ENCODE measurements around the gene YBX2. TPM values are rescaled to one million over a fixed set of nuclear protein-coding genes. Genes with fewer than 3 reads are reported as not detected.

Gene YBX2
- total RNA-seq, 1 experiment from 2014 or later: 0.65 TPM

DNA sequence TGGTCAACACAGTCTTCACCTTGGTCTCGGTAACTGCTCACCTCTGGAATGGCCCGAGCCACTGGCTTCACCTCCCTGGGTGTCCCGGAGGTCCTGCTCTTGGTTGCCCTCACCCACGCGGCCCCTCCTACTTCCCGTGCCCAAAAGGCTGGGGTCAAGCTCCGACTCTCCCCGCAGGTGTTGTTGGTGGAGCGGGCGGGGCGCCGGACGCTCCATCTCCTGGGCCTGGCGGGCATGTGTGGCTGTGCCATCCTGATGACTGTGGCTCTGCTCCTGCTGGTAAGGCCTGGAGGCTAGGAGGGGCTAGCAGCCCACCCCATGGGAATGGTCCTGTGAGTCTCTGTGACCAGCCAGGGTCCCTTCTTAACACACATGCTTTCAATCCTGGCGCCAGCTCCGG, 9.5 kb downstream of the YBX2 start:
- Histone ChIP-seq H3K4me3 (no peak overlapping the region), H4K20me1 (ENCODE audit: insufficient read depth) (no peaks in the 10 kb centered on the region), H3F3A (ENCODE audit: insufficient read depth, low read depth) (peaks cover 9% of the 10 kb centered on the region; the same call in 1 of the 2 replicates), H3K27me3 (ENCODE audit: insufficient read depth, low read depth) (no peaks in the 10 kb centered on the region; the same call in 1 of the 2 replicates), H3K9me2 (ENCODE audit: insufficient read depth) (no peaks in the 10 kb centered on the region), H3K36me3 (ENCODE audit: low read depth) (no peaks in the 10 kb centered on the region), H3K9me3 (ENCODE audit: insufficient read depth, low read depth) (no peaks in the 10 kb centered on the region), H2AFZ (no peak overlapping the region), H3K4me2 (no peak overlapping the region), H3K4me1 (replicated peaks; ENCODE audit: insufficient read depth) (0 out of 2 replicates have a peak, but pooled peaks cover 4% of the 10 kb centered on the region), H3K79me2 (ENCODE audit: low read depth) (no peaks in the 10 kb centered on the region), H3K27ac (no peak overlapping the region)
- TF ChIP-seq EZH2 (IDR thresholded peaks at IDR 0.05; ENCODE audit: low read depth): no peak
- TF ChIP-seq, protein P1, sequence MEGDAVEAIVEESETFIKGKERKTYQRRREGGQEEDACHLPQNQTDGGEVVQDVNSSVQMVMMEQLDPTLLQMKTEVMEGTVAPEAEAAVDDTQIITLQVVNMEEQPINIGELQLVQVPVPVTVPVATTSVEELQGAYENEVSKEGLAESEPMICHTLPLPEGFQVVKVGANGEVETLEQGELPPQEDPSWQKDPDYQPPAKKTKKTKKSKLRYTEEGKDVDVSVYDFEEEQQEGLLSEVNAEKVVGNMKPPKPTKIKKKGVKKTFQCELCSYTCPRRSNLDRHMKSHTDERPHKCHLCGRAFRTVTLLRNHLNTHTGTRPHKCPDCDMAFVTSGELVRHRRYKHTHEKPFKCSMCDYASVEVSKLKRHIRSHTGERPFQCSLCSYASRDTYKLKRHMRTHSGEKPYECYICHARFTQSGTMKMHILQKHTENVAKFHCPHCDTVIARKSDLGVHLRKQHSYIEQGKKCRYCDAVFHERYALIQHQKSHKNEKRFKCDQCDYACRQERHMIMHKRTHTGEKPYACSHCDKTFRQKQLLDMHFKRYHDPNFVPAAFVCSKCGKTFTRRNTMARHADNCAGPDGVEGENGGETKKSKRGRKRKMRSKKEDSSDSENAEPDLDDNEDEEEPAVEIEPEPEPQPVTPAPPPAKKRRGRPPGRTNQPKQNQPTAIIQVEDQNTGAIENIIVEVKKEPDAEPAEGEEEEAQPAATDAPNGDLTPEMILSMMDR (conservative IDR thresholded peaks at IDR 0.05): no peak
- ChIA-PET CTCF (no interaction called here), POLR2A (ENCODE audit: unreplicated experiment) (no interaction called here)
- BruUV-seq (replicated peaks): no TSS peak
- intact Hi-C loops (cut with micrococcal nuclease; ENCODE audit: unreplicated experiment): no loop called here
- DNase-seq: no peak

DNA sequence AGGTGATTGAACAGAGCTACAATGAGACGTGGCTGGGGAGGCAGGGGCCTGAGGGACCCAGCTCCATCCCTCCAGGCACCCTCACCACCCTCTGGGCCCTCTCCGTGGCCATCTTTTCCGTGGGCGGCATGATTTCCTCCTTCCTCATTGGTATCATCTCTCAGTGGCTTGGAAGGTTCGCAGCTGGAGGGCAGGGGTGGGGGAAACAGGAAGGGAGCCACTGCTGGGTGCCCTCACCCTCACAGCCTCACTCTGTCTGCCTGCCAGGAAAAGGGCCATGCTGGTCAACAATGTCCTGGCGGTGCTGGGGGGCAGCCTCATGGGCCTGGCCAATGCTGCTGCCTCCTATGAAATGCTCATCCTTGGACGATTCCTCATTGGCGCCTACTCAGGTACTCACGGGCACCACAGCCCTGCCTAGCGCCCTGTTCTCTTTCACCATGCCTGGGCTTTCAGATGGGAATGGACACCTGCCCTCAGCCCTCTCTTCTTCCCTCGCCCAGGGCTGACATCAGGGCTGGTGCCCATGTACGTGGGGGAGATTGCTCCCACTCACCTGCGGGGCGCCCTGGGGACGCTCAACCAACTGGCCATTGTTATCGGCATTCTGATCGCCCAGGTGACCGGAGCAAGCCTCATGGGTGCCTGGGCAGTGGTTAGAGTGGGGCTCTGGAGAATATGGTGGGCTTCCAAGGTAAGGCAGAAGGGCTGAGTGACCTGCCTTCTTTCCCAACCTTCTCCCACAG, 10.8 kb downstream of the YBX2 start:
- Histone ChIP-seq H3K4me2 (no peak overlapping the region), H3K27me3 (ENCODE audit: insufficient read depth, low read depth) (no peaks in the 10 kb centered on the region), H3K79me2 (ENCODE audit: low read depth) (no peaks in the 10 kb centered on the region), H2AFZ (no peak overlapping the region), H3K4me3 (no peak overlapping the region), H3K9me3 (ENCODE audit: insufficient read depth, low read depth) (no peaks in the 10 kb centered on the region), H3K9me2 (ENCODE audit: insufficient read depth) (no peaks in the 10 kb centered on the region), H4K20me1 (ENCODE audit: insufficient read depth) (no peaks in the 10 kb centered on the region), H3F3A (ENCODE audit: insufficient read depth, low read depth) (peaks cover 12% of the 10 kb centered on the region; the same call in 1 of the 2 replicates), H3K36me3 (ENCODE audit: low read depth) (no peaks in the 10 kb centered on the region), H3K27ac (no peak overlapping the region), H3K4me1 (replicated peaks; ENCODE audit: insufficient read depth) (0 out of 2 replicates have a peak, but pooled peaks cover 4% of the 10 kb centered on the region)
- BruUV-seq (replicated peaks): no TSS peak
- intact Hi-C loops (cut with micrococcal nuclease; ENCODE audit: unreplicated experiment): no loop called here
- TF ChIP-seq, protein P1 (conservative IDR thresholded peaks at IDR 0.05): no peak
- TF ChIP-seq EZH2 (IDR thresholded peaks at IDR 0.05; ENCODE audit: low read depth): no peak
- DNase-seq: no peak
- CTCF ChIA-PET: interaction anchor here (1.4 kb wide), 1 partner anchor 13 kb away, joined by 3 read pairs; no protein-coding TSS in a partner anchor
- POLR2A ChIA-PET (ENCODE audit: unreplicated experiment): no interaction called here

DNA sequence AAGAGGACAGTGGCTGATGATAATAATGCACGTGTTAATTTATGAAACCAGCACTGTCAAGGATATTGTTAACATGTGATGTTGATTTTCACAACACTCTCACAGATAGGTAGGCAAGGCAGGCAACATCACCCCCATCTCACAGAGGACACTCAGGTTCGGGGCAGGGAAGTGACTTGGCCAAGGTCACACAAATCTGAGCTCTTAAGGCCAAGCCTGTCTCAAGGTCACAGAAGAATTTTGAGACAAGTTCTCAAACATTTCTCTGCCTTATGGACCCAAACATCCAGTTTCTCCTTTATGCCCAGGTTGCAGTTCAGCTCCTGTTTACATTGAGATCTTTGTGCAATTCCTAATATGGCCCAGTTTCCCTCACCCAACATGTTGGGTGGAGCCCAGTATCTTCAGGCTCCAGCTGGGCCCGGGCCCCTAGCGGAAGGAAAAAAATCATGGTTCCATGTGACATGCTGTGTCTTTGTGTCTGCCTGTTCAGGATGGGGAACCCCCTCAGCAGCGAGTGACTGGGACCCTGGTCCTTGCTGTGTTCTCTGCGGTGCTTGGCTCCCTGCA, 11.6 kb downstream of the YBX2 start:
- BruUV-seq (replicated peaks): no TSS peak
- Histone ChIP-seq H3K27ac (no peak overlapping the region), H3K79me2 (ENCODE audit: low read depth) (no peaks in the 10 kb centered on the region), H3K4me2 (no peak overlapping the region), H3K36me3 (ENCODE audit: low read depth) (no peaks in the 10 kb centered on the region), H3K4me1 (replicated peaks; ENCODE audit: insufficient read depth) (0 out of 2 replicates have a peak, but pooled peaks cover 4% of the 10 kb centered on the region), H3K9me3 (ENCODE audit: insufficient read depth, low read depth) (no peaks in the 10 kb centered on the region), H3K9me2 (ENCODE audit: insufficient read depth) (no peaks in the 10 kb centered on the region), H3K4me3 (no peak overlapping the region), H3K27me3 (ENCODE audit: insufficient read depth, low read depth) (no peaks in the 10 kb centered on the region), H2AFZ (no peak overlapping the region), H3F3A (ENCODE audit: insufficient read depth, low read depth) (peaks cover 12% of the 10 kb centered on the region; the same call in 1 of the 2 replicates), H4K20me1 (ENCODE audit: insufficient read depth) (no peaks in the 10 kb centered on the region)
- TF ChIP-seq EZH2 (IDR thresholded peaks at IDR 0.05; ENCODE audit: low read depth): no peak
- TF ChIP-seq, protein P1 (conservative IDR thresholded peaks at IDR 0.05): no peak
- intact Hi-C loops (cut with micrococcal nuclease; ENCODE audit: unreplicated experiment): no loop called here
- CTCF ChIA-PET: interaction anchor here (0.6 to 1.4 kb wide), 2 partner anchors 14 to 24 kb away, joined by 3 to 5 read pairs; no protein-coding TSS in a partner anchor
- POLR2A ChIA-PET (ENCODE audit: unreplicated experiment): interaction anchor here (0.5 kb wide), 1 partner anchor 98 kb away, joined by 3 read pairs; no protein-coding TSS in a partner anchor
- no peak for DNase-seq

All from PC-9 (cell line).